GM23248 (cell line): ENCODE measurements around the gene SMIM29.

Experiments used
- EZH2 ChIP-seq: fragments of 200-600 bp; sonication (generic); IDR thresholded peaks from 2 replicates; pipeline ENCODE4 v1.6.1; 2018; ENCODE audit warnings: antibody characterized with exemption, mild to moderate bottlenecking; ENCODE audit not compliant: insufficient read depth, poor library complexity, severe bottlenecking
- EZH2phosphoT487 ChIP-seq: fragments of 200-600 bp; sonication (generic); IDR thresholded peaks from 2 replicates; pipeline ENCODE4 v1.6.1; 2018; ENCODE audit warnings: antibody characterized with exemption, moderate library complexity, mild to moderate bottlenecking, low read depth; ENCODE audit not compliant: insufficient read depth

GRCh38 chr6:34226731-34227586 is 21.8 kb downstream of the SMIM29 start:
- TF ChIP-seq EZH2, result no peak
- TF ChIP-seq EZH2phosphoT487, result no peak
